GM19328 (cell line): ENCODE results near the gene PARP1.
"Not testable (repeated sequence)": the region's sequence is repeated elsewhere in the genome, so short reads cannot be mapped to it uniquely, and the experiment has no call there.

Experiments used
- ATAC-seq: cut with Tn5 transposase; IDR thresholded peaks from one replicate; pipeline ENCODE4 v1.9.1; 2021; ENCODE audit warnings: mild to moderate bottlenecking, moderate library complexity; ENCODE audit not compliant: unreplicated experiment

PARP1 gene

GRCh38 chr1:226357416-226357815 lies 50.5 kb downstream of the PARP1 start:
- no peak for ATAC-seq

DNA sequence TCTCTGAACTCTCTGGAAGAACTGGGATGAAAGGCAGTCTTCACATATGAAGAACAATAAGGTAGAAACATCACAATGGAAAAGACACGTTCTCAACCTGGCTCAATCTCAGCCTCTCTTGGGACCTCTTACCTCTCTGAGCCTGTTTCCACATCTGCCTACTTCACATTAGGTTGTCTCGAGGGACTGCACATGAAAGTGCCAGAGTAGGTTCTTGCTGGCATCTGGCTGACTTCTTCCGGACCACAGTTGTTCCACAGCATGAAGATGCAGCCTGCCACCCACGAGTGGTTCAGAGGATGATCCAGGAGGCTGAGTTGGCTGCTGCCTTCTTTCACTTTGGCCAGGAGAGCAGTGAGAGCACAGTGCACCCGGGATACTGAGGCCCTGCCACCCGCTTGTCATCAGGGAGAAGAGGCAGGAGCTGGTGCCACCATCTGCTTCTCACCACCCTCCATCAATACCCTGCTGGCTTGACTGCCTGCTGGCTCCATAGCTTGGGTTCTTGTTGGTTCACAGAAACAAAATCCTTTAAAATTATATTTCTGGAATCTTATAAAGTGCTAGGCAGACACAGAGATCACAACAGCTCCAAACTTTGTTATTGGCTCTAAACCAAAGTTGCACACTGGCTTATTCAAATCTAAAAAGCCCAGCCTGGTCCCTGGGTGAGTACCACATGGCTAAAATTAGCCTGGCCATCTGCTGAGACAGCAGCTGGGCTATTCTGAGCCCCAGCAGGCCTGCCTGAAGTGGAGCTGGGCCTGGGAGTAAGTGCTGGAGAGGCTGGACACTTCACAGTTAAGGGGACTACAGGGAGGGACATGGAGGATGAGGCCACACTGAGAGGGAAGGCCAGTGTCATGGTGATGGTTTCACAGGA lies 52.0 kb downstream of the PARP1 start:
- no peak for ATAC-seq

DNA sequence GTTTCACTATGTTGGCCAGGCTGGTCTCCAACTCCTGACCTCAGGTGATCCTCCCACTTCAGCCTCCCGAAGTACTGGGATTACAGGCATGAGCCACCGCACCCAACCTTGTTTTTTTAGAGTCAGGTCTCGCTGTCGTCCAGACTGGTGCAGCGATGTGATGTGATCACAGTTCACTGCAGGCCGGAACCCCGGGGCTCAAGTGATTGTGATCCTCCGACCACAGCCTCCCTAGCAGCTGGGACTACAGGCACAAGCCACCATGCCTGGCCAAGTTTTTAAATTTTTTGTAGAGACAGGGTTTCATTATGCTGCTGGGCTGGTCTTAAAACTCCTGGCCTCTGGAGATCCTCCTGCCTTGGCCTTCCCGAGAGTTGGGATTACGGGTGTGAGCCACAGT lies 52.9 kb downstream of the PARP1 start:
- no peak for ATAC-seq

GRCh38 chr1:226353698-226354525 lies 54.0 kb downstream of the PARP1 start:
- ATAC-seq = no peak

DNA sequence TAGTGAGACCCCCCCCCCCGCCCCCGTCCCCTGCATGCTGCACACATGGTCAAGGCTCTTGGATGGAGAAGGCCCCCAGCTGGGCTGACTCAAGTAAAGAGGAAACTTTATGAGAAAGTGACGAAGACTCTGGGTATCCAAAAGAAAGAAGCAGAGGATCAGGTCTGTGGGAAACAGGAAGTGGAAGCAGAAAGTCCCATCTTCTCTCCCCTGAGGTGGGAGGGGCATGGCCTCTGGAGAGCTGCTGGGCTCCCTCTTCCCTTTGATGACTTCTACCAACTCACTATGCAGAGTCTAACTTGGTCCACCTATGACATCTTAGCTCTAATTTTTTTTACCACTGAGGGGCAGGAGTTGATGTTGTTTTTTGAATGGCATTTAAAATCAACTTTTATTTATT lies 56.2 kb downstream of the PARP1 start:
- ATAC-seq = no peak

- no peak for ATAC-seq
Observed at GRCh38 chr1:226350519-226350865, 57.4 kb downstream of the PARP1 start.

- ATAC-seq = no peak
Observed at GRCh38 chr1:226349801-226350518, 57.9 kb downstream of the PARP1 start.

GRCh38 chr1:226349081-226349480 lies 58.8 kb downstream of the PARP1 start:
- ATAC-seq = no peak

DNA sequence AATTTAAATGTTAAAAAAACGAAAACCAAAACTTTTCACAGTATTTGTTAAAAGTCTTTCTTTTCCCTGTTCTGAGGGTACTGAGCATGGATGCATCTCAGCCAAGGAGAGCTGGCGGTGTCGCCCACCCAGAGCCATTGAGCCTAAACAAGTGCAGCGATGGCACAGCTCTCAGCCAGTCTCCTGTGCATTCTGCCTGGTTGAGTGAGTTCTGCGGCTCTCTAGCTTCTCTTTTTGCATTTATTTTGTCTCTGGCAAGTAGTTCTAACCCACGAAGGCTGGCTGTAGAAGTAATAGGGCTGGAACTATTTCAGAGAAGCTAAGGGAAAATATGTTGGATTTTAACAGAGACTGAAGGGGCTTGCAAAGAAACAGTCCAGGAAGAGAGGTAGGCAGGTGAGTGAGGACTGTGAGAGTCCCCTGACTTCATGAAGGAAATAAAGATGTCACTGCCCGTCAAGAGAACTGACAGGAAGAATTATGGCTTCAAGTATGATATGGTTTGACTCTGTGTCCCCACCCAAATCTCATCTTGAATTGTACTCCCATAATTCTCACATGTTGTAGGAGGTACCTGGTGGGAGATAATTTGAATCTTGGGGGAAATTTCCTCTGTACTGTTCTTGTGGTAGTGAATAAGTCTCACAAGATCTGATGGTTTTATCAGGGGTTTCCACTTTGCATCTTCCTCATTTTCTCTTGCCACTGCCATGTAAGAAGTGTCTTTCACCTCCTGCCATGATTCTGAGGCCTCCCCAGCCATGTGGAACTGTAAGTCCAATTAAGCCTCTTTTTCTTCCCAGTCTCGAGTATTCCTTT lies 63.2 kb downstream of the PARP1 start:
- ATAC-seq = no peak

DNA sequence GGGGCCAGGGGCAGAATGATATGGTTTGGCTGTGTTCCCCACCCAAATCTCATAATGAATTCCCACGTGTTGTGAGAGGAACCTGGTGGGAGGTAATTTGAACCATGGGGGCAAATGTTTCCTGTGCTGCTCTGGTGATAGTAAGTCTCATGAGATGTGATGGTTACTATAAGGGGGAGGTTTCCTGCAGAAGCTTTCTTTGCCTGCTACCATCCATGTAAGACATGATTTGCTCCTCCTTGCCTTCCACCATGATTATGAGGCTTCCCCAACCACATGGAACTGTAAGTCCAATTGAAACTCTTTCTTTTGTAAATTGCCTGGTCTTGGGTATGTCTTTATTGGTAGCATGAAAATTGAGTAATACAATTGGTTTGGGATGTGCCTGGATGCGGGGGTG lies 65.2 kb downstream of the PARP1 start:
- no peak for ATAC-seq

GRCh38 chr1:226340111-226340510 lies 67.8 kb downstream of the PARP1 start:
- not testable (repeated sequence) for ATAC-seq

GRCh38 chr1:226337276-226337875 lies 70.5 kb downstream of the PARP1 start:
- ATAC-seq = no peak

DNA sequence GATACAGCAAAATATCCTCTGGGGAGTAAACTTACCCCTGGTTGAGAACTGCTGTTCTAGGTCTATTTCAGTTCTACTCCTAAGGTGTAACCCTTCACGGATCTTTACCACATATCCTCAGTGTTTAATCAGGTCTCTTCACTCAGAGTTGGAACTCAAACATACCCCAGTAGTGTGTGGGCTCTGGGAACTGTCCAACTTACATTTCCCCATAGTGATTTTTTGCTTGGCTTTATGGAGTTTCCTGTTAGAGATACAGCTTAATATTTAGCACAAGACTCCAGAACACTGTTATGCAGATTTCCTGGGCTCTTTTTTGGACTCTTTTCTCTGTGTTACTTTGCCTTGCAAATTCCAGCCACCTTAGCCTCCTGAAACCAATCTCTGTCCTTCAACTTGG lies 72.2 kb downstream of the PARP1 start:
- ATAC-seq = no peak

GRCh38 chr1:226332947-226333346 lies 74.9 kb downstream of the PARP1 start:
- ATAC-seq = no peak

DNA sequence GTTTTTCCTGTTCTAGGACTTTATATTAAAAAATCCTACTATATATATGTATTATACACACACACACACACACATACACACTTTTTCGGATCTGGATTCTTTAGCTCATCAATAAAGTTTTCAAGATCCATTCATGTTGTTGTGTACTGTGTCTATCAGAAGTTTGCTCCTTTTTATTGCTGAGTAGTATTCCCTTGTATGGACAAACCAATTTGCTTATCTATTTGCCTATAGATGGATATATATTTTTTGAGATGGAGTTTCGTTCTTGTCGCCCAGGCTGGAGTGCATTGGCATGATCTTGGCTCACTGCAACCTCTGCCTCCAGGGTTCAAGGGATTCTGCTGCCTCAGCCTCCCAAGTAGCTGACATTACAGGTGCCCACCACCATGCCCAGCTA lies 78.7 kb downstream of the PARP1 start:
- ATAC-seq = no peak

GRCh38 chr1:226327761-226328162 lies 80.1 kb downstream of the PARP1 start:
- ATAC-seq = no peak

- ATAC-seq = no peak
Observed at GRCh38 chr1:226325178-226325577, 82.7 kb downstream of the PARP1 start.

DNA sequence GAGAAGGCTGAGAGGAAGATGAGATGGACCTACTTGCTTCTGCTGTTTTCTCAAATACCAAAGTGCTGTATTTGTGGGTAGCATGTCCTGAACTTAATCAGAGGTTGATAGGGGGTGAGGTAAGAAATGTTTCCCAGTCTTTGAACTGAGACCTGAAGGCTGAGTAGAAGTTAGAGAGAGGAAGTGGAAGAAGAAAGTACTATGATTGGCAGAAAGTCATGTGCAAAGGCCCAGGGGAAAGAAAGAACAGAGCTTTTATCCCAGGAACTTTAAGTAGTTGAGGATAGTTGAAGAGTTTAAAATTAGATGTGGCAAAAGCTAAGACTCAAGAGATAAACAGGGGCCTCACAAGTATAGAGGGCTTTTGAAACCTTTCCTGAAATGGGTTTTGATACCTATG lies 83.4 kb downstream of the PARP1 start:
- no peak for ATAC-seq

GRCh38 chr1:226322986-226323385 lies 84.9 kb downstream of the PARP1 start:
- no peak for ATAC-seq

- ATAC-seq = no peak
Observed at GRCh38 chr1:226320930-226321329, 87.0 kb downstream of the PARP1 start.
